D341Med (cell line): ENCODE results near the gene DEFB129.
"Not testable (repeated sequence)": the region's sequence is repeated elsewhere in the genome, so short reads cannot be mapped to it uniquely, and the experiment has no call there.

Experiments
- DNase-seq: peaks from one replicate; pipeline ENCODE4 v3.0.0; 2012; ENCODE audit warnings: low spot score

The DEFB129 gene

GRCh38 chr20:253447-253846, 26.4 kb downstream of the DEFB129 start:
- not testable (repeated sequence) for DNase-seq

DNA sequence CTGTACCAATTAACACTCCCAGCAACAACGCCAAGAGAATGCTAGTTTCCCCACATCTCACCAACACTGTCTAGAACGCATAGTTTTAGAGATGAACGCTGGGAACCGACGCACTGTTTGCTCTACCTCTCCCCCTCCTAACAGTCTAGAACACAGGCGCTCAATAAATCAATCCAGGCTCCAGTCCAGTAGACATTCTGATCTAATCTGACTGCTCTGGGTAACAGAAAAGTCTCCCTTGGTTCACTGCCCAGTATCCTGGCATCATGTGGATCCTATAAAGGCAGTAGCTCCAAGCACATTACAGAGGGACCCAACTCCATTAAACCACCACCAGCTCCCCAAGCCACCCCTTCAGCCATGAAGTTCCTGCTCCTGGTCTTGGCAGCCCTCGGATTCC, 30.4 kb downstream of the DEFB129 start, which contains the start of gene DEFB132:
Gene DEFB132, plus strand, starts transcription at position 306 of the 400 bp plus-strand sequence. Its CDS starts 55 bp downstream, at position 361.
- DNase-seq = no peak

DNA sequence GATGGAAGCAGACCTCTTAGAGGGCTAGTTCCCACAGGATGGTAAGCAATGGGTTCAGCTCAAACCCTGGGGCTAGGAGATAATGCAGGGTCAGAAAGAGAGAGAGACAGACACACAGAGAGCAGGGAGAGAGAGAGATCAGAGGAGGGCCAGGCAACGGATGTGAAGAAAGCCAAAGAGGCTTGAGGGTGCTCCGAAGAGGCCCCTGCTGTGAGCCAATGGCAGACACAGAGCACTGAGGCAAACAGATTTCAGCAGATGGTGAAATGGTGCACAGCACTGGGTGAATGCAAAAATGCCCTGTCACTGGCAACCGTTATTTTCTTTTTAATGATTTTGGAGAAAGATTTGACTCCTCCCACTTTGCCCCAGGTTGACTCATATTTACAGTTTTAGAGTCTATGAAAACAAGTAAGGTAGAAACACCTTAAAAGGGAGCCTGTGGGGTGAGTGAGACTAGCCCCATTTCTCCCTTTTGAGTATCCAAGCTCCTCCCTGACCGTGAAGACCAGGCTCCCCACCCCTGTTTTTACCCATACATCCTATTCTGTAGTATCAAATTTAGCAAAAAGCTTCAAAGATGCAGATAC, 31.3 kb downstream of the DEFB129 start:
- DNase-seq = no peak

DNA sequence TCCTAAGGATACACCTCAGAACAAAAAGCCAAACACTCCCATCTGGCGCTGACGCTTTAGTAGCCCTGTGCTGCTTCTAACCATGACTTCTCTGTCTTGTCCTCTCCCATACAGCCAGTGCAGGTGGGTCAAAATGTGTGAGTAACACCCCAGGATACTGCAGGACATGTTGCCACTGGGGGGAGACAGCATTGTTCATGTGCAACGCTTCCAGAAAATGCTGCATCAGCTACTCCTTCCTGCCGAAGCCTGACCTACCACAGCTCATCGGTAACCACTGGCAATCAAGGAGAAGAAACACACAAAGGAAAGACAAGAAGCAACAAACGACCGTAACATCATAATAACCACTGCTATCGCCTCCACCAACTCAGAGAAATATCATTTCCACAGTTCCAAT, 31.9 kb downstream of the DEFB129 start:
- DNase-seq = no peak

DNA sequence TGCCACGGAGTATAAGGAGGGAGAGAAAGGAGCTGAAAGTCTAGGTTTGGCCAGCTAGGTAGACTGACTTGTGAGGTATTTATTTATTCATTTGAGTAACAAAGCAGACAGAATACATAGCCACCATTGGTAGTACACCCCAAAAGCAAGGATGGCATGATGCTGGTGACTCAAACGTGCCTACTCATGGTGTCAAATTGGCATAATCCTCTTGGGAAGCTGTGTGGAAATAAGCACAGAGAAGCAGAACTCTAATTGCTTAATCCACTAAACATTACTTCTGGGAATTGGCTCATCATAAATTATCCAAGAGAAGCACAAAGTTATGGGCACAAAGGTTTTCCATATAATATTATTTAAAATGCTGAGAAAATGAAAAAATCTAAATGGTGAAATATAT, 32.9 kb downstream of the DEFB129 start:
- no peak for DNase-seq

DNA sequence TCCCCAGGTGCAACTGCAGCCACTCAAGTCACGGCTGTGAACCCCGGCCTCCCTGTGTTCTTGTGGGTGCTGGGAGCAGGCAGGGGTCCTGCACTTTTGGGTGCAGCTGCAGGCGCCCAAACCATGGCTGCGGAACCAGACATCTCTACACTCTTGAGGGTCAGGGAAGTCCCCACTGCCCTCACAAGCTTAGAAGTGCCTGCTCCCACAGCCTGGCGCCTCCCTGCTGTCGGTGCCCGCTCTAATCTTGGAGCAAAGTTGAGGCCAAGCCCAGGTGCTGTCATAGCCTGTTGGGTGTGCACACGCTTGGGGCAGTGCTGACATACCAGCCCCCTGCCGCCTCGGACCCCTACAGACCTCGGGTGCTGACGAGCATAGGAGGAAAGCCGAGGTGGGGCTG, 36.6 kb downstream of the DEFB129 start:
- no peak for DNase-seq

DNA sequence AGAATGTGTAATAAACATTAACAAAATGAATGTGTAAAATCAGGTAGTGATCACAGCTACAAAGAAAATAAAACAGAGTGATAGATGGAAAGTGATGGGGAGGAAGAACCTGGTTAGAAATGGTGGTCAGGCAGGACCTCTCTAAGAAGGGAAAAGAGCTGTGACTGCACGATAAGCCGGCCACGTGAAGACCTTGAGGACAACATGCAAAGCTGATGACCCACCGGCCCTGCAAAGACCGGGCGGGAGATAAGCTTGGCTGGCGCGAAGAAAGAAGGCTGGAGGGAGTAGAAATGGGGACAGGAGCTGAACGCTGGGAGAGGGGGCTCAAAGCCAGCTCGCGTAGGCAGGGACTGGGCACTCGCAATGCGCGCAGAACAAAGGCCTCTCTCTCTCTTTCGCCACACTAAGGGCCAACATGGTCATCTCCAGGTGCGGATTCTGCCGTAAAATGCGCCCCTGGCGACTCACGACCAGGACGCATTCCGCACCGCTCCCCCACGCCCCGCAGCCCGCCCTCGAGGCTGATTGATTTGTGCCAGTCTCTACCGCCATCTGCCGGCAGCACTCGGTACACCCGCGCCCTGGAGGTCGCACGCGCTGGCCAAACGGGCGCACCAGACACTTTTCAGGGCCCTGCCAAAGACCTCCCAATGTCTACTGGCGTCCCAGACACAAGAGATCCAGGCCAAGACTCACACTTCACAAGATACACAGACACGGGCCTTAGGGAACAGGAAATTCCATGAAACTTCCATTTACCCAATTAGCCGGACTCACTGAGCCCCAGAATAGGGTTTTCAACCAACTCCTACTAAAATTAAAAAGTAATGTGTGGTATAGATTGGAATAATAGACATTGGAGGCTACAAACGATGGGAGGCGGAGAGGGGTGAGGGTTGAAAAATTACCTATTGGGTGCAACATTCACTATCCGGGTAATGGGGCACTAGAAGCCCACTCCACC, 39.8 kb downstream of the DEFB129 start:
- peak; percentile 96 for DNase-seq

- DNase-seq = no peak
Measured at GRCh38 chr20:270517-270916, 43.5 kb downstream of the DEFB129 start.

GRCh38 chr20:271069-271468, 44.0 kb downstream of the DEFB129 start:
- DNase-seq = no peak

- DNase-seq = no peak
Measured at GRCh38 chr20:271528-271927, 44.5 kb downstream of the DEFB129 start.

DNA sequence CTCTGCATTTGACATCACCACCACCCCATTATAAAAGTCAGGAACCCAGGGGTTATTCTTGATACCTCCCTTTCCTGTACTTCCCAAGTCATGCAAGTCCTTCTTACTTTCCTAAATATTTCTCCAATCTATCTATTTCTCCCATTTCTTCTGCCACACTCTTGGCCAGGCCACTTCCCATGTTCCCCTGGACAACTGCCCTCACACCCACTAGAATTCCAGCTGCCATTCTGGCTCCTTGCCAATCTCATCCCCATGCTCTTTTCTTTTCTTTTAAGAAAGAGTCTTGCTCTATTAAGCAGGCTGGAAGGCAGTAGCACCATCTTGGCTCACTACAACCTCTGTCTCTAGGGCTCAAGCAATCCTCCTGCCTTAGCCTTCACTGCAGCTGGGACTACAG, 45.7 kb downstream of the DEFB129 start:
- no peak for DNase-seq

DNA sequence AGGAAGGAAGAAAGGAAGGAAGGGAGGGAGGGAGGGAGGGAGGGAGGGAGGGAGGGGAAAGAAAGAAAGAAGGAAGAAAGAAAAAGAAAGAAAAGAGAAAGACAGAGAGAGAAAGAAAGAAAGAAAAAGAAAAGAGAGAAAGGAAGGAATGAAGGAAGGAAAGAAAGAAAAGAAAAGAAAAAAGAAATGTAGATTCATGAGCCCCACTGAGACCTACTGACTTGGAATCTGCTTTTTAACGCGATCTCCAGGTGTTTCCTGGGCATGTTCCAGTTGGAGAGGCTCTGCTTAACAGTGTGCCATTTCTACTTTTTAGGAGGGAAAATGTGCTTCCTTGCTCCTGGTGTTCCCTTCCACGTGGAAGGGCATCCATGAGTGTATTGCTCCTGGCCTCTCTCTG, 46.8 kb downstream of the DEFB129 start:
- no peak for DNase-seq

DNA sequence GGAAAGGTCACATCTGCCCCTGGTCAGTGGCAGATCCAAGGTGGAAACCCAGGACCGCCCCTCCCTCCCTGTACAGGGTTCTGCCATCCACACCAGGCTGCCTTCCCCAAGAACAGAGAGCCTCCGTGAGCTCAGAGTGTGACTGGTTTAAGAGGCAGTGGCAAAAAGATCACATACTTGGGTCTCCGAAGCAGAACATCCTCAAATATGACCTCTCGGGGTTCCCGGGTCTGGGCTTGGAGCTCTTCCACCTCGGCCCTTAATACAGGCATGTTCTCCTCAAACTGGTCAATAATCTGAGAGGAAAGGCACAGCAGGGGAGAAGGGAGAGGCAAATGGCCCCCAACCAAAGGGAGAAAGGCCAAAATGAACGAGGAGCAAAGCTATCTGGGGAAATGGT, 48.7 kb downstream of the DEFB129 start:
- DNase-seq = no peak

GRCh38 chr20:276620-277495, 49.8 kb downstream of the DEFB129 start:
- no peak for DNase-seq

DNA sequence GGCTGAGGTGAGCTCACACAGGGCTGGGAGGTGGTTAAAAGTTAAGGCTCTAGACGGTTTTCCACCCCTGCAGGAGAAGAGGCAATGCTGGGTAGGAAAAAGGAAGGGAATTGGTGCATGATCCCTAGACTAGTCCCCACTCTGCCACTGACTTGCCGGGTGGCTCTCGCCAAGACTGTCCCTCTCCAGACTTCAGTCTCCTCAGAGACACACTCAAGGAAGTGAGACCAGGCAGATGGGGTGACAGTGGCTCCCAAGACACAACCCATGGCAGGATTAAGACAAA, 50.4 kb downstream of the DEFB129 start:
- no peak for DNase-seq

- DNase-seq = no peak
Measured at GRCh38 chr20:278181-278580, 51.1 kb downstream of the DEFB129 start.

- DNase-seq = no peak
Measured at GRCh38 chr20:278607-279571, 51.8 kb downstream of the DEFB129 start.
